ENCODE data around the gene SP7.

Gene SP7

DNA sequence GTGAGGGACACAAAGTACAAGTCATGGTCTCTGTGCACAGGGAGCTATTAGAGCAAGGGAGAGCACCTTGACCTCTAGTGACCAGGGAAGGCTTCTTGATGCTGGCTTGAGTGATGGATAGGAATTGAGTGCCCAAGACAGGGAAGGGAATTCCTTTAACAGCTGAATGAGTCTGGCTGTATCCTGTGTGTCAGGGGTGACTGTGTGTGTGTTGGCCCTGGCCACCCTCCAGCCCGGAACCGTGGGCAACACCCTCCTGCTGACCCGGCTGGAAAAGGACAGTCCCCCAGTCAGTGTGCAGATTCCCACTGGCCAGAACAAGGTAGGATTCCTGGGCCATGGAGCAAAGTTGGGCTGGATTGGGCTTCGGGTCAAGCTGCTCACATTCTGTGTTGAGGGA is 46.3 kb downstream of the SP7 start:
- no peak for TF ChIP-seq EZH2phosphoT487 (IDR thresholded peaks at IDR 0.05; ENCODE audit: borderline replicate concordance)
- TF ChIP-seq, protein P1, sequence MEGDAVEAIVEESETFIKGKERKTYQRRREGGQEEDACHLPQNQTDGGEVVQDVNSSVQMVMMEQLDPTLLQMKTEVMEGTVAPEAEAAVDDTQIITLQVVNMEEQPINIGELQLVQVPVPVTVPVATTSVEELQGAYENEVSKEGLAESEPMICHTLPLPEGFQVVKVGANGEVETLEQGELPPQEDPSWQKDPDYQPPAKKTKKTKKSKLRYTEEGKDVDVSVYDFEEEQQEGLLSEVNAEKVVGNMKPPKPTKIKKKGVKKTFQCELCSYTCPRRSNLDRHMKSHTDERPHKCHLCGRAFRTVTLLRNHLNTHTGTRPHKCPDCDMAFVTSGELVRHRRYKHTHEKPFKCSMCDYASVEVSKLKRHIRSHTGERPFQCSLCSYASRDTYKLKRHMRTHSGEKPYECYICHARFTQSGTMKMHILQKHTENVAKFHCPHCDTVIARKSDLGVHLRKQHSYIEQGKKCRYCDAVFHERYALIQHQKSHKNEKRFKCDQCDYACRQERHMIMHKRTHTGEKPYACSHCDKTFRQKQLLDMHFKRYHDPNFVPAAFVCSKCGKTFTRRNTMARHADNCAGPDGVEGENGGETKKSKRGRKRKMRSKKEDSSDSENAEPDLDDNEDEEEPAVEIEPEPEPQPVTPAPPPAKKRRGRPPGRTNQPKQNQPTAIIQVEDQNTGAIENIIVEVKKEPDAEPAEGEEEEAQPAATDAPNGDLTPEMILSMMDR (conservative IDR thresholded peaks at IDR 0.05; ENCODE audit: low read length): no peak
- H3K79me2 ChIP-seq (ENCODE audit: insufficient read depth, low read length): no peaks in the 10 kb centered on the region
- H3K9me2 ChIP-seq (replicated peaks; ENCODE audit: low read depth, low read length): no peaks in the 10 kb centered on the region
- H3K9me3 ChIP-seq (ENCODE audit: insufficient read depth, low read depth, low read length): no peaks in the 10 kb centered on the region
- peaks cover 2% of the 10 kb centered on the region for H3K4me1 ChIP-seq (ENCODE audit: insufficient read depth, low read length, poor library complexity, severe bottlenecking)
- no peaks in the 10 kb centered on the region for H3K27me3 ChIP-seq (ENCODE audit: insufficient read depth, low read length, poor library complexity, severe bottlenecking)
- no peak overlapping the region for H3K4me2 ChIP-seq (ENCODE audit: low read depth, low read length, poor library complexity, severe bottlenecking)
- H3K4me3 ChIP-seq (ENCODE audit: low read length, poor library complexity, severe bottlenecking): no peak overlapping the region
- H3K36me3 ChIP-seq (ENCODE audit: insufficient read depth, low read length): peaks cover 56% of the 10 kb centered on the region; the same call in 1 of the 2 replicates
- H3K9ac ChIP-seq (ENCODE audit: low read depth, low read length, poor library complexity, severe bottlenecking): no peak overlapping the region
- no peaks in the 10 kb centered on the region for H3F3A ChIP-seq (ENCODE audit: low read depth)
- H4K20me1 ChIP-seq (ENCODE audit: insufficient read depth, low read length, poor library complexity, severe bottlenecking): no peaks in the 10 kb centered on the region
- H2AFZ ChIP-seq (ENCODE audit: low read length): no peak overlapping the region

DNA sequence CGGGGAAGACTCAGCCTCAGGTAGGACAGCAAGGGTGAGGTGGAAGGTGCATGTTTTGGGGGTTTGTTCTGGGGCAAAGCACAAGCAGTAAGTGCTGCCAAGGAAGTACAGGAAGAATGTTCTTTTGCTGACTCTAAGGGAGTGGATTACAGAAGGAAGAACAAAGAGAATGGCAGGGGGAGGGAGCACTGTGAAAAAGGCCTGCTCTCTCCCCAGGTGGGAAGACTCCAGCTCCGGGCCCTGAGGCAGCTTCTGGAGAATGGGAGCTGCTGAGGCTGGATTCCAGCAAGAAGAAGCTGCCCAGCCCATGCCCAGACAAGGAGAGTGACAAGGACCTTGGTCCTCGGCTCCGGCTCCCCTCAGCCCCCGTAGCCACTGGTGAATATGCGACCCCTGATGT is 47.8 kb downstream of the SP7 start:
- H3K36me3 ChIP-seq (ENCODE audit: insufficient read depth, low read length): peaks cover 66% of the 10 kb centered on the region; the same call in 1 of the 2 replicates
- no peak for TF ChIP-seq EZH2phosphoT487 (IDR thresholded peaks at IDR 0.05; ENCODE audit: borderline replicate concordance)
- TF ChIP-seq, protein P1 (conservative IDR thresholded peaks at IDR 0.05; ENCODE audit: low read length): no peak

DNA sequence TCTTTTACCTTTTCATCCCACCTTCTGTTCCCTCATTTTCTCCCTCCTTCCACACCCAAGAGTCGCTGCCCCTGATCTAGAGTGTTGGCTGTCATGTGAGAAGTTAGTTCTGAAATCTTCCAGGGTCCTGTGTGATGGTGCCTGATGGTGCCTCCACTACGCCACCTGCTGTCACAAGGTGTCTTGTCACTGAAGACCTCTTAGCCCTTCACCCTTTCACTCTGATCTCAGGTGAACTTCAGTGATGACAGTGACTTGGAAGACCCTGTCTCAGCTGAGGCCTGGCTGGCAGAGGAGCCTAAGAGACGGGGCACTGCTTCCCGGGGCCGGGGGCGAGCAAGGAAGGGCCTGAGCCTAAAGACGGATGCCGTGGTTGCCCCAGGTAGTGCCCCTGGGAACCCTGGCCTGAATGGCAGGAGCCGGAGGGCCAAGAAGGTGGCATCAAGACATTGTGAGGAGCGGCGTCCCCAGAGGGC is 48.4 kb downstream of the SP7 start:
- H3K4me2 ChIP-seq (ENCODE audit: low read depth, low read length, poor library complexity, severe bottlenecking): no peak overlapping the region
- H3K79me2 ChIP-seq (ENCODE audit: insufficient read depth, low read length): no peaks in the 10 kb centered on the region
- TF ChIP-seq EZH2phosphoT487 (IDR thresholded peaks at IDR 0.05; ENCODE audit: borderline replicate concordance): no peak
- TF ChIP-seq, protein P1 (conservative IDR thresholded peaks at IDR 0.05; ENCODE audit: low read length): peak; percentile 78
- H4K20me1 ChIP-seq (ENCODE audit: insufficient read depth, low read length, poor library complexity, severe bottlenecking): no peaks in the 10 kb centered on the region
- H3K9me2 ChIP-seq (replicated peaks; ENCODE audit: low read depth, low read length): no peaks in the 10 kb centered on the region
- H3K4me1 ChIP-seq (ENCODE audit: insufficient read depth, low read length, poor library complexity, severe bottlenecking): no peaks in the 10 kb centered on the region
- H2AFZ ChIP-seq (ENCODE audit: low read length): no peak overlapping the region
- no peaks in the 10 kb centered on the region for H3K9me3 ChIP-seq (ENCODE audit: insufficient read depth, low read depth, low read length)
- peaks cover 66% of the 10 kb centered on the region; the same call in 1 of the 2 replicates for H3K36me3 ChIP-seq (ENCODE audit: insufficient read depth, low read length)
- H3F3A ChIP-seq (ENCODE audit: low read depth): no peaks in the 10 kb centered on the region
- no peaks in the 10 kb centered on the region for H3K27me3 ChIP-seq (ENCODE audit: insufficient read depth, low read length, poor library complexity, severe bottlenecking)
- H3K4me3 ChIP-seq (ENCODE audit: low read length, poor library complexity, severe bottlenecking): no peak overlapping the region
- H3K9ac ChIP-seq (ENCODE audit: low read depth, low read length, poor library complexity, severe bottlenecking): no peak overlapping the region

More for the DNA sequence above, 47.8 kb downstream of the SP7 start:
- no peaks in the 10 kb centered on the region for H3K9me2 ChIP-seq (replicated peaks; ENCODE audit: low read depth, low read length)
- no peak overlapping the region for H2AFZ ChIP-seq (ENCODE audit: low read length)
- no peaks in the 10 kb centered on the region for H3K4me1 ChIP-seq (ENCODE audit: insufficient read depth, low read length, poor library complexity, severe bottlenecking)
- H3F3A ChIP-seq (ENCODE audit: low read depth): no peaks in the 10 kb centered on the region
- H3K9ac ChIP-seq (ENCODE audit: low read depth, low read length, poor library complexity, severe bottlenecking): no peak overlapping the region
- no peaks in the 10 kb centered on the region for H4K20me1 ChIP-seq (ENCODE audit: insufficient read depth, low read length, poor library complexity, severe bottlenecking)
- H3K27me3 ChIP-seq (ENCODE audit: insufficient read depth, low read length, poor library complexity, severe bottlenecking): no peaks in the 10 kb centered on the region
- no peak overlapping the region for H3K4me3 ChIP-seq (ENCODE audit: low read length, poor library complexity, severe bottlenecking)
- H3K79me2 ChIP-seq (ENCODE audit: insufficient read depth, low read length): no peaks in the 10 kb centered on the region
- no peaks in the 10 kb centered on the region for H3K9me3 ChIP-seq (ENCODE audit: insufficient read depth, low read depth, low read length)
- no peak overlapping the region for H3K4me2 ChIP-seq (ENCODE audit: low read depth, low read length, poor library complexity, severe bottlenecking)

All from Loucy (cell line).